GM21737 (cell line): ENCODE results near the gene SESN2.
A peak's percentile ranks its signal among the peaks of the same experiment; 100 is the strongest.

Experiments used
- ATAC-seq: cut with Tn5 transposase; IDR thresholded peaks from one replicate; pipeline ENCODE4 v1.9.1; 2021; ENCODE audit warnings: mild to moderate bottlenecking, moderate library complexity; ENCODE audit not compliant: unreplicated experiment

The SESN2 gene

GRCh38 chr1:28259252-28259933 lies at the start of gene SESN2:
SESN2 (plus strand) TSS chr1:28259518; CDS start chr1:28259848, 330 bp downstream.
- ATAC-seq: peak; percentile 94

- ATAC-seq: no peak
Measured at GRCh38 chr1:28209700-28210099, 49.6 kb upstream of the SESN2 start.

GRCh38 chr1:28213315-28213714 lies 46.0 kb upstream of the SESN2 start:
- no peak for ATAC-seq

GRCh38 chr1:28229089-28229488 lies 30.2 kb upstream of the SESN2 start:
- ATAC-seq: no peak

- no peak for ATAC-seq
Measured at GRCh38 chr1:28229996-28230395, 29.3 kb upstream of the SESN2 start.

- peak; percentile 56 for ATAC-seq
Measured at GRCh38 chr1:28232558-28233263, 26.6 kb upstream of the SESN2 start, which contains the start of gene DNAJC8. DNAJC8 (minus strand) TSS chr1:28233029; CDS start chr1:28232998, 31 bp downstream.

GRCh38 chr1:28233264-28233606 lies 26.1 kb upstream of the SESN2 start:
- ATAC-seq: no peak

GRCh38 chr1:28235755-28236655 lies 23.3 kb upstream of the SESN2 start, which contains the start of gene ATP5IF1:
ATP5IF1 (plus strand) TSS chr1:28236124; CDS start chr1:28236184, 60 bp downstream.
- peak; percentile 83 for ATAC-seq

- no peak for ATAC-seq
Measured at GRCh38 chr1:28236656-28237322, 22.5 kb upstream of the SESN2 start.

GRCh38 chr1:28239004-28239403 lies 20.3 kb upstream of the SESN2 start:
- ATAC-seq: no peak

- no peak for ATAC-seq
Measured at GRCh38 chr1:28240024-28240423, 19.3 kb upstream of the SESN2 start.

- ATAC-seq: no peak
Measured at GRCh38 chr1:28241638-28242241, 17.6 kb upstream of the SESN2 start.

GRCh38 chr1:28243685-28244311 lies 15.5 kb upstream of the SESN2 start:
- ATAC-seq: no peak

- no peak for ATAC-seq
Measured at GRCh38 chr1:28244549-28245251, 14.6 kb upstream of the SESN2 start.

- ATAC-seq: no peak
Measured at GRCh38 chr1:28246427-28246832, 12.9 kb upstream of the SESN2 start.

- no peak for ATAC-seq
Measured at GRCh38 chr1:28247612-28248272, 11.6 kb upstream of the SESN2 start.

- no peak for ATAC-seq
Measured at GRCh38 chr1:28248273-28249012, 10.9 kb upstream of the SESN2 start.
